ENCODE data around the gene SSH3. TPM values are rescaled to one million over a fixed set of nuclear protein-coding genes. Genes with fewer than 3 reads are reported as not detected.

The SSH3 gene
- total and polyA plus RNA-seq, 3 experiments from 2014 or later, result 3.5 to 10.6 (median 8.4) TPM

- Mint-ChIP-seq H3K9me3 (peaks cover 0 to 3% (median 0%) of the 10 kb centered on the region in 5 donors), H3K36me3 (peaks cover 0 to 71% (median 4%) of the 10 kb centered on the region in 3 donors)
- DNase-seq, result peak in 2 of 5 donors; percentile 6 to 36
Observed at GRCh38 chr11:67273260-67273990, 29.9 kb upstream of the SSH3 start.

DNA sequence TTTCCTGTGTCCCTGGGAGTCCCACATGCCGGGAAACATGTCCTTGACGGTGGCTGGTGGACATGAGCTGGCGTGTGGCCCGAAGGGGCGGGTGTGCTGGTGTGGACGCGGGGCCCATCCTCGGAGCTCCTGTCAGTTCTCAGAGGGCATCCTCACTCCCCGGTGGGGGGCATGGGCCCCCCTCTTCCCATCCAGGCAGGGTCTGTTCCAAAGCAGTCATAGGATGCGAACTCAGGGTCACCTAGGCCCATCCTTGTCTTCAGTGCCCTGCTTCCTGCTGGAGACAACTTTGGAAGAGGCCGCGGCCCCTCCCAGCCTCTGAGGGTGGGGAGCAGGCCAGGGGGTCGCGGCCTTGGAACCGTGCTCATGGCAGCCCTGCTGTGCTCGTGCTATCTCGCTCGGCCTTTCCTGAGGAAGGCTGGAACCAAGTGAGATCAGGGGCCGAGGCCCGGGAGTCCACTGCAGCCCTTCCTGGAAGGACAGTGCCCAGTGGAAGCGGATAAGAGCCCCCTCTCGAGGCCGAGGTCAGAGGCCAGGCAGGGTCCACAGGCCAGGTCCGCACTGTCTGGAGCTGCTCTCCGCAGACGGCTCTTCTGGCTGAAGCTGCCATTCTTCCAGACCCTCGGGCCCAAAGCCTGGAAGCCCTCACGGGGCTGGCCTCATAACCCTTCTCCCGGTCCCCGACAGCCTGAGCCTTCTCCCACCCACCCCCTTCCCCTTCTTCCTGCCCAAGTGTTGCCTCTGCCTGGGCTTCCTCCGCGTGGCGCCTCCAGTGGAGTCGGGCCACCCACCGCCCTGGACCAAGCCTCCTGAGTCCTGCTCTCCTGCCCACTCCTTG is 28.3 kb upstream of the SSH3 start:
- H3K36me3 ChIP-seq (ENCODE audit: insufficient read depth, low read length), result peaks cover 32% of the 10 kb centered on the region
- peaks cover 0 to 2% of the 10 kb centered on the region in 2 donors for H3K27me3 Mint-ChIP-seq
- peaks cover 79 to 97% (median 88%) of the 10 kb centered on the region in 3 donors for H3K4me1 Mint-ChIP-seq
- H3K4me1 ChIP-seq (ENCODE audit: insufficient read depth, low read length), result peaks cover 100% of the 10 kb centered on the region
- H3K4me3 ChIP-seq (ENCODE audit: low read length), result no peak overlapping the region
- CTCF ChIA-PET, result interaction anchor here (1.5 to 2.2 kb wide), 2 partner anchors 12 to 42 kb away, joined by 4 to 5 read pairs; no protein-coding TSS in a partner anchor
- peak overlapping the region; percentile 24 for H3K27ac ChIP-seq (ENCODE audit: low read depth, low read length)
- peaks cover 0 to 3% (median 0%) of the 10 kb centered on the region in 5 donors for H3K9me3 Mint-ChIP-seq
- peak in 1 of 5 donors; percentile 45 for DNase-seq
- H3K36me3 Mint-ChIP-seq, result peaks cover 0 to 72% (median 5%) of the 10 kb centered on the region in 3 donors
- H3K27ac Mint-ChIP-seq, result peak overlapping the region; percentile 86 to 99 (median 98)
- H3K4me3 Mint-ChIP-seq, result peak overlapping the region; percentile 59 to 90 (median 80)
- H3K9me3 ChIP-seq (ENCODE audit: low read length), result no peaks in the 10 kb centered on the region
- POLR2A ChIA-PET, result interaction anchor here (12.9 kb wide), 1 partner anchor 14 kb away, joined by 283 read pairs; the partner anchor contains the start of gene ANKRD13D
- H3K27me3 ChIP-seq (ENCODE audit: insufficient read depth, low read length, poor library complexity, severe bottlenecking), result no peaks in the 10 kb centered on the region

More at GRCh38 chr11:67273260-67273990, 29.9 kb upstream of the SSH3 start:
- Histone ChIP-seq H3K4me1 (ENCODE audit: insufficient read depth, low read length) (peaks cover 100% of the 10 kb centered on the region), H3K36me3 (ENCODE audit: insufficient read depth, low read length) (peaks cover 32% of the 10 kb centered on the region), H3K27me3 (ENCODE audit: insufficient read depth, low read length, poor library complexity, severe bottlenecking) (no peaks in the 10 kb centered on the region), H3K4me3 (ENCODE audit: low read length) (peak overlapping the region; percentile 99), H3K27ac (ENCODE audit: low read depth, low read length) (peak overlapping the region; percentile 3), H3K9me3 (ENCODE audit: low read length) (no peaks in the 10 kb centered on the region)
- Mint-ChIP-seq H3K4me1 (peaks cover 82 to 97% (median 92%) of the 10 kb centered on the region in 3 donors), H3K27ac (peak overlapping the region; percentile 50 to 99 (median 98)), H3K4me3 (peak overlapping the region; percentile 85 to 98 (median 97)), H3K27me3 (peaks cover 0 to 2% of the 10 kb centered on the region in 2 donors)
- CTCF ChIA-PET, result interaction anchor here (1.6 to 8.1 kb wide), 4 partner anchors 9 to 44 kb away, joined by 6 to 114 read pairs (median 52); partner anchors contain the start of genes ANKRD13D and SSH3
- POLR2A ChIA-PET, result interaction anchor here (0.5 to 12.9 kb wide), 3 partner anchors 10 to 26 kb away, joined by 5 to 283 read pairs (median 7); partner anchors contain the start of gene ANKRD13D

DNA sequence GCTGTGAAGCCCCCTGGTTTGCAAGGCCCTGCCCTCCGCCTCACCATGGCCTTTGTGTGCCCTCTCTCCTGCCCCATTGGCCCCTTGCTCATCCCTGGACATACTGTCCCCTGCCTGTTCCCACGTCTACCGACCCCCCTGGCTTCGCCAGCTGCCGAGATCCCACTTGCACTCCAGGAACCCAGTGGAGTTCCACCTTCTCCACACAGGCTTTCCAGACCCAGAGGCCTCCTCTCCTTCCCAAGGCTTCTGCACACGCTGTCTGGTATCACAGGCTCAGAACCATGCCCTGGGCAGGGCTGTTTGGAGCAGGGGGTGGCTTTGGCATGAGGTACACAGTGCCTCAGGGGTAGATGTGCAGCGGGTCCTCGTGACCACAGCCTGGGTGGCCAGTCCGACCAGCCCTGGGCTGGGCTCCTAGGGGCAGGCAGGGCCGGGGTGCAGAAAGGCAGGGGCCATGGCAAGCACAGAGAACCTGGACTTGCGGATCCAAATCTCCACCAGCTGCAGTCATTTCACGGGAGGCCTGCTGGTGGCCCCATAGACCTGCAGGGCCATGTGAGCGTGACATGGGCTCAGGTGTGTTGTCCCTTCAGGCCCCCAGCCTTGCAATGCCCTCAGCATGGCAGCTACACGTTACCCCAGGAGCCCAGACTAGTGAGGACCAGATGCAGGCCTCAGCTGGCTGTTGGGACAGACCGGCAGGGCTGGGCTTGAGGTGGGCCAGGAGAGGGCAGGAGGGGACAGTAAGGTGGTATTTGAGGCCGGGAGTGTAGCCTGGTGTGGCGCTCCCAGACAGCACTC is 27.5 kb upstream of the SSH3 start:
- H3K9me3 Mint-ChIP-seq, result peaks cover 0 to 2% (median 0%) of the 10 kb centered on the region in 5 donors
- ChIA-PET POLR2A (interaction anchor here (0.8 to 12.9 kb wide), 2 partner anchors 13 to 209 kb away, joined by 3 to 283 read pairs; partner anchors contain the start of gene ANKRD13D), CTCF (interaction anchor here (1.0 to 2.7 kb wide), 4 partner anchors 8 to 42 kb away, joined by 4 to 11 read pairs (median 4); no protein-coding TSS in a partner anchor)
- no peaks in the 10 kb centered on the region for H3K9me3 ChIP-seq (ENCODE audit: low read length)
- H3K27ac ChIP-seq (ENCODE audit: low read depth, low read length), result peak overlapping the region; percentile 47
- peak overlapping the region; percentile 86 to 99 (median 98) for H3K27ac Mint-ChIP-seq
- peak in 2 of 5 donors; percentile 52 to 59 for DNase-seq
- peaks cover 38% of the 10 kb centered on the region for H3K36me3 ChIP-seq (ENCODE audit: insufficient read depth, low read length)
- peak overlapping the region; percentile 62 for H3K4me3 ChIP-seq (ENCODE audit: low read length)
- H3K27me3 ChIP-seq (ENCODE audit: insufficient read depth, low read length, poor library complexity, severe bottlenecking), result no peaks in the 10 kb centered on the region
- H3K4me1 ChIP-seq (ENCODE audit: insufficient read depth, low read length), result peaks cover 100% of the 10 kb centered on the region
- H3K27me3 Mint-ChIP-seq, result peaks cover 0 to 2% of the 10 kb centered on the region in 2 donors
- H3K4me1 Mint-ChIP-seq, result peaks cover 76 to 93% (median 84%) of the 10 kb centered on the region in 3 donors
- H3K4me3 Mint-ChIP-seq, result peak overlapping the region; percentile 75 to 89 (median 81)
- peaks cover 0 to 73% (median 6%) of the 10 kb centered on the region in 3 donors for H3K36me3 Mint-ChIP-seq

DNA sequence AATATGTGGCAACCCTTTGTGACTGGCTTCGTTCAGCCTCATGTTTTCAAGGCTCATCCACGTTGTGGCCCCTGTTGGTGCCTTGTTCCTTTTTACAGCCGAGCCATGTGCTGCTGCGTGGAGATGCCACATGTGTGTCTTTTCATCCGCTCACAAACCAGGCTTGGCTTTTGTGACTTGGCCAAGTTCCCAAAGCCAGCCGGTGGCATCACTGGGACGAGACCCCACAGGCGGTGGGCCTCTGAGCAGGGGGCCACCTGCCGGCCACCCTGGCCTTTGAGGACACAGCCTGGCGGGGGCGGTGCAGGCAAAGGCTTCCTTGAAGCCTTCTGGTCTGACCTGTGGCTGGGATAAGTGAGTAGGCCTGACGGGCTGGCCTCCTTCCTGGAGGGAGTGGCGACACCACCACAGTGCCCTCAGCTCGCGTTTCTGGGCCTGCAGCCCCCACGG is 26.5 kb upstream of the SSH3 start:
- peaks cover 66 to 83% (median 74%) of the 10 kb centered on the region in 3 donors for H3K4me1 Mint-ChIP-seq
- Histone ChIP-seq H3K27me3 (ENCODE audit: insufficient read depth, low read length, poor library complexity, severe bottlenecking) (no peaks in the 10 kb centered on the region), H3K9me3 (ENCODE audit: low read length) (no peaks in the 10 kb centered on the region), H3K27ac (ENCODE audit: low read depth, low read length) (peak overlapping the region; percentile 89), H3K4me3 (ENCODE audit: low read length) (peak overlapping the region; percentile 62), H3K4me1 (ENCODE audit: insufficient read depth, low read length) (peaks cover 92% of the 10 kb centered on the region), H3K36me3 (ENCODE audit: insufficient read depth, low read length) (peaks cover 48% of the 10 kb centered on the region)
- DNase-seq, result peak in 2 of 5 donors; percentile 55 to 65
- H3K4me3 Mint-ChIP-seq, result peak overlapping the region; percentile 75 to 89 (median 81)
- CTCF ChIA-PET, result interaction anchor here (0.9 to 3.5 kb wide), 11 partner anchors 9 to 137 kb away, joined by 3 to 33 read pairs (median 7); partner anchors contain the start of genes ANKRD13D, GRK2 and POLD4
- peaks cover 0 to 73% (median 4%) of the 10 kb centered on the region in 3 donors for H3K36me3 Mint-ChIP-seq
- POLR2A ChIA-PET, result interaction anchor here (1.0 to 12.9 kb wide), 7 partner anchors 9 to 41 kb away, joined by 3 to 283 read pairs (median 6); partner anchors contain the start of genes ANKRD13D, GRK2 and SSH3
- H3K27me3 Mint-ChIP-seq, result no peaks in the 10 kb centered on the region
- H3K9me3 Mint-ChIP-seq, result peaks cover 0 to 2% (median 0%) of the 10 kb centered on the region in 5 donors
- peak overlapping the region; percentile 86 to 99 (median 98) for H3K27ac Mint-ChIP-seq

GRCh38 chr11:67277231-67277961 is 25.9 kb upstream of the SSH3 start:
- Histone ChIP-seq H3K4me1 (ENCODE audit: insufficient read depth, low read length) (peaks cover 88% of the 10 kb centered on the region), H3K4me3 (ENCODE audit: low read length) (peak overlapping the region; percentile 62), H3K9me3 (ENCODE audit: low read length) (no peaks in the 10 kb centered on the region), H3K27me3 (ENCODE audit: insufficient read depth, low read length, poor library complexity, severe bottlenecking) (no peaks in the 10 kb centered on the region), H3K27ac (ENCODE audit: low read depth, low read length) (peak overlapping the region; percentile 89), H3K36me3 (ENCODE audit: insufficient read depth, low read length) (peaks cover 54% of the 10 kb centered on the region)
- Mint-ChIP-seq H3K36me3 (peaks cover 0 to 72% (median 5%) of the 10 kb centered on the region in 3 donors), H3K4me3 (peak overlapping the region; percentile 75 to 89 (median 81)), H3K27ac (peak overlapping the region; percentile 86 to 99 (median 98)), H3K9me3 (peaks cover 0 to 2% (median 0%) of the 10 kb centered on the region in 5 donors), H3K4me1 (peaks cover 61 to 79% (median 68%) of the 10 kb centered on the region in 3 donors), H3K27me3 (no peaks in the 10 kb centered on the region)
- peak; percentile 87 to 95 (median 94) for DNase-seq
- CTCF ChIA-PET, result interaction anchor here (0.8 to 3.5 kb wide), 13 partner anchors 9 to 197 kb away, joined by 3 to 33 read pairs (median 7); partner anchors contain the start of genes ANKRD13D, GRK2 and POLD4
- POLR2A ChIA-PET, result interaction anchor here (1.0 to 12.9 kb wide), 11 partner anchors 10 to 128 kb away, joined by 3 to 283 read pairs (median 5); partner anchors contain the start of genes ANKRD13D, GRK2, POLD4 and SSH3

Measured in CD8-positive, alpha-beta memory T cell (primary cell).